ENCODE measurements around the gene MAP7. TPM values are rescaled to one million over a fixed set of nuclear protein-coding genes. Genes with fewer than 3 reads are reported as not detected.

The MAP7 gene
- total RNA-seq, result 1 to 10 TPM; 1.3 to 4.9 (median 3.3) TPM
- 1 to 10 TPM in 1 of 3 donors, under 1 TPM in 2; 0.67 to 1.4 (median 0.74) TPM for polyA plus RNA-seq
- long read RNA-seq, donor 1, full-length matches to known transcripts, result 1 of 1 reads
- long read RNA-seq, donor 1, partial matches to known transcripts, result 0 of 1 reads
- long read RNA-seq, donor 1, other reads (novel, unspliced or antisense), result 0 of 1 reads
- long read RNA-seq, donor 2, full-length matches to known transcripts, result 1 of 1 reads
- long read RNA-seq, donor 2, partial matches to known transcripts, result 0 of 1 reads
- long read RNA-seq, donor 2, other reads (novel, unspliced or antisense), result 0 of 1 reads

DNA sequence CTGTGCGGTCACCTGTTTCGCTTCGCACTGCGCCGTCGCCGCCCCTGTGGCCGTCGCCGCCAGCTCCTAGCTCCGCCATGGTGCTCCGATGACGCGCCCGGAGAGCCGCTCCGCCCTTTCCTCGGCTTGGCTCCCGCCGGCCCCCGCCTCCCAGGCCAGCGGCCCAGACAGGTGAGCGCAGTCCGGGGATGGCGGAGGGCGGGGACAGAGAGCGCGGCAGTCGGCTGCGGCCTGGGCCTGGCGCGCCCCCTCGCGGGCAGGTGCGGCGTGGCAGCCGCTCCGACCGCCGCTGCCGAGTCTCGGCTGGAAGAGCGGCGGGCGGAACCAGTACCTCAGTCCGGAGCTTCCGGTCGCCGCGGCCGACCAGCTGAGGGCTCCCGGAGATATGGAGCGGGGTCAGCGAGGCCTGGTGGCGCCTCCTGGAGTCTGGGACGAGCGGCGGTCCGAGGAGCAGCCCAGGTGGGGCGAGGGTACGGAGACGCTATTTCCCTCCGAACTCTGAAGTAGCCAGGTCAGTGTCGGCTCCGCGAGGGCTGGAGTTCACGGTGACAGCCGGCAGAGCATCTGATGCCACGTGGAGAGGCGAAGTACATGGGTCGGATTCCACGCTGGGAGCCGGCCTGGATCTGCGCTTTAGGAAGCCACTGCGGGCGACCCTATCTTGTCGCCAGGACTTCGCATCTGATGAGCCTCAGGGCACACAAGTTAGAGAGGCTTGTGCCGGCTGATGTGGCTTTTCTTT is at the start of gene MAP7:
MAP7 (minus strand) TSS at position 93 of the 742 bp plus-strand sequence; CDS start at position 79, 14 bp downstream.
- peaks cover 0 to 52% (median 19%) of the 10 kb centered on the region in 7 donors for H3K27me3 ChIP-seq (replicated peaks in 1 of 7)
- WGBS, 5 donors, result 1 to 3% (median 2%) methylated on average over 30 to 79 of the region's 79 CpGs
- peak; percentile 90 for DNase-seq
- peaks cover 0 to 17% (median under 1%) of the 10 kb centered on the region in 6 donors for H3K36me3 ChIP-seq
- peak within 1 kb of the TSS in 5 of 8 donors; percentile 22 to 61 (median 41) for H3K27ac ChIP-seq
- H3K4me1 ChIP-seq, result peaks cover 6 to 23% (median 20%) of the 10 kb centered on the region in 6 donors
- intact Hi-C loops (cut with DNase I; ENCODE audit: low total_unique reads), result no loop called here
- peak in 2 of 3 donors; percentile 53 to 68 for TF ChIP-seq POLR2AphosphoS5 (IDR thresholded peaks at IDR 0.05)
- no peak for TF ChIP-seq POLR2A (IDR thresholded peaks at IDR 0.05)
- TF ChIP-seq, protein P1, sequence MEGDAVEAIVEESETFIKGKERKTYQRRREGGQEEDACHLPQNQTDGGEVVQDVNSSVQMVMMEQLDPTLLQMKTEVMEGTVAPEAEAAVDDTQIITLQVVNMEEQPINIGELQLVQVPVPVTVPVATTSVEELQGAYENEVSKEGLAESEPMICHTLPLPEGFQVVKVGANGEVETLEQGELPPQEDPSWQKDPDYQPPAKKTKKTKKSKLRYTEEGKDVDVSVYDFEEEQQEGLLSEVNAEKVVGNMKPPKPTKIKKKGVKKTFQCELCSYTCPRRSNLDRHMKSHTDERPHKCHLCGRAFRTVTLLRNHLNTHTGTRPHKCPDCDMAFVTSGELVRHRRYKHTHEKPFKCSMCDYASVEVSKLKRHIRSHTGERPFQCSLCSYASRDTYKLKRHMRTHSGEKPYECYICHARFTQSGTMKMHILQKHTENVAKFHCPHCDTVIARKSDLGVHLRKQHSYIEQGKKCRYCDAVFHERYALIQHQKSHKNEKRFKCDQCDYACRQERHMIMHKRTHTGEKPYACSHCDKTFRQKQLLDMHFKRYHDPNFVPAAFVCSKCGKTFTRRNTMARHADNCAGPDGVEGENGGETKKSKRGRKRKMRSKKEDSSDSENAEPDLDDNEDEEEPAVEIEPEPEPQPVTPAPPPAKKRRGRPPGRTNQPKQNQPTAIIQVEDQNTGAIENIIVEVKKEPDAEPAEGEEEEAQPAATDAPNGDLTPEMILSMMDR (IDR thresholded peaks at IDR 0.05 in 8 of 11, conservative IDR thresholded peaks at IDR 0.05 in 3 of 11), result peak; percentile 21 to 97 (median 90)
- H3K9me3 ChIP-seq, result no peaks in the 10 kb centered on the region
- peak within 1 kb of the TSS; percentile 77 to 96 (median 89) for H3K4me3 ChIP-seq

DNA sequence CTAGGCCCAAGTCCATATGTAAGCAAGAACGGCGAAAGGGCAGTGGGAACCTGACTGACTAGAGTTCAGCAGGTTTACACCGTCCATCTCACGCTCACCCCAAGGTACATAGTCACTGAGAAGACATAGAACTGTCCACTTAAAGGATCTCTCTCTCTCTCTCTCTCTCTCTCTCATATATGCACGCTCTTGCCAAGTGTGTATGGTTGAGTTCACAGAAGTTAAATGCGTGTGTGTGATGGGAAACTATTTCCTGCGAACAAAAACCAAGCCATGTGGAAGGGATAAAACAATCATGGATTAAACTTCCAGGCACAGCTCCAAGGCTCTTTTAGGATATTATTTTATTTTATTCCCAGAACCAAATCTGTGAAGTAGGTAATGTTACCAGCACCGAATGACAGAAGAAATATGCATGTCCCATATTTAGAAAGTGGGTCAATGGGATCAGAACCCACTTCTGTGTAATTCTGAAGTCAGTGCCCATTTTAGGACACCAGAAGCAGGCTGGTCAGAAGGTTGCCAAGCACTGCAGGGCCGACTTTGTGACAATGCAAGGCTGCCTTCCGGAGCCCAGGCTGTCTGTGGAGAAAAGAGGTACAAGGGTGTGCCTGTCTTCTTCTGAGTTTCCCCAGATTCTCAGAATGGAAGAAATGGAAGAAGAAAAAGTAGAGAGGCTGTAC is 49.2 kb upstream of the MAP7 start:
- Histone ChIP-seq H3K9me3 (no peaks in the 10 kb centered on the region), H3K36me3 (peaks cover 0 to 99% (median 37%) of the 10 kb centered on the region in 6 donors), H3K27ac (no peak overlapping the region), H3K4me3 (no peak overlapping the region), H3K4me1 (peaks cover 3 to 12% (median 9%) of the 10 kb centered on the region in 6 donors), H3K27me3 (replicated peaks in 1 of 7) (no peaks in the 10 kb centered on the region)
- 87 to 94% (median 93%) methylated on average over 10 of the region's 10 CpGs for WGBS, 5 donors
- TF ChIP-seq, protein P1 (IDR thresholded peaks at IDR 0.05 in 8 of 11, conservative IDR thresholded peaks at IDR 0.05 in 3 of 11), result no peak
- TF ChIP-seq POLR2A (IDR thresholded peaks at IDR 0.05), result no peak
- no peak for TF ChIP-seq POLR2AphosphoS5 (IDR thresholded peaks at IDR 0.05)
- no peak for DNase-seq
- intact Hi-C loops (cut with DNase I; ENCODE audit: low total_unique reads), result no loop called here

DNA sequence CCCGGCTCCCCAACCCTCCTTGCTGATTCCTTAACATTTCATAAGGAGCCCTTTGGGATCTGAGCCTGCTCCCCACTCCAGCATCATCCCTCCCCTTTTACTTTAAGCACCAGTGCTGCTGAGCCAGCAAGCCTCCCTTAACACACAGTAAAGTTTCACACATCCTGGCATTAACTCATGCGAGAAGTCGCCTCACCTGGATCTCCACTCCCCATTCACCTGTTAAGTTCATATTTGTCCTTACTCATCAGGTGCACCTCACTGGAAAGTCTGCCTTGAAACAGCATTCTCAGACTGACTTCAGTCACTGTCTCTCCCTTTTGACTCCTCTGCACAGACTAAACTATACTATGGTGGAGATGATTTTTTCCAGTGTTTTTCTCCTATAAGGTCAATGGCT is 47.8 kb upstream of the MAP7 start:
- H3K27me3 ChIP-seq (replicated peaks in 1 of 7), result no peaks in the 10 kb centered on the region
- H3K27ac ChIP-seq, result no peak overlapping the region
- peaks cover 11 to 26% (median 19%) of the 10 kb centered on the region in 6 donors for H3K4me1 ChIP-seq
- TF ChIP-seq POLR2A (IDR thresholded peaks at IDR 0.05) (no peak), POLR2AphosphoS5 (IDR thresholded peaks at IDR 0.05) (no peak)
- TF ChIP-seq, protein P1 (IDR thresholded peaks at IDR 0.05 in 8 of 11, conservative IDR thresholded peaks at IDR 0.05 in 3 of 11), result no peak
- WGBS, 5 donors, result 97 to 100% (median 98%) methylated on average over 3 of the region's 3 CpGs
- intact Hi-C loops (cut with DNase I; ENCODE audit: low total_unique reads), result no loop called here
- DNase-seq, result no peak
- no peak overlapping the region for H3K4me3 ChIP-seq
- H3K36me3 ChIP-seq, result peaks cover 0 to 88% (median 27%) of the 10 kb centered on the region in 6 donors
- no peaks in the 10 kb centered on the region for H3K9me3 ChIP-seq
